Erythroblast (primary cell): ENCODE data around the gene WDR73.

ENCODE experiments used
- DNase-seq, 2 experiments: peaks; one replicate each; lab custom pipeline; 2025; lab: John Stamatoyannopoulos, UW
- GATA1 ChIP-seq: IDR thresholded peaks from 2 replicates; pipeline ENCODE4 v1.6.1; 2011; ENCODE audit warnings: low read depth, mild to moderate bottlenecking, control low read depth, low read length, moderate library complexity
- POLR2A ChIP-seq: IDR thresholded peaks from 2 replicates; pipeline ENCODE4 v1.6.1; 2011; ENCODE audit warnings: mild to moderate bottlenecking, low read length

WDR73 gene

GRCh38 chr15:84611631-84612030 is 42.5 kb downstream of the WDR73 start:
- no peak for TF ChIP-seq GATA1
- TF ChIP-seq POLR2A = no peak
- DNase-seq = no peak

GRCh38 chr15:84609818-84610525 is 44.1 kb downstream of the WDR73 start:
- TF ChIP-seq POLR2A (no peak), GATA1 (no peak)
- no peak for DNase-seq

- DNase-seq = no peak
- TF ChIP-seq GATA1 (no peak), POLR2A (no peak)
These were observed 45.3 kb downstream of the WDR73 start for GRCh38 chr15:84608707-84609284.

DNA sequence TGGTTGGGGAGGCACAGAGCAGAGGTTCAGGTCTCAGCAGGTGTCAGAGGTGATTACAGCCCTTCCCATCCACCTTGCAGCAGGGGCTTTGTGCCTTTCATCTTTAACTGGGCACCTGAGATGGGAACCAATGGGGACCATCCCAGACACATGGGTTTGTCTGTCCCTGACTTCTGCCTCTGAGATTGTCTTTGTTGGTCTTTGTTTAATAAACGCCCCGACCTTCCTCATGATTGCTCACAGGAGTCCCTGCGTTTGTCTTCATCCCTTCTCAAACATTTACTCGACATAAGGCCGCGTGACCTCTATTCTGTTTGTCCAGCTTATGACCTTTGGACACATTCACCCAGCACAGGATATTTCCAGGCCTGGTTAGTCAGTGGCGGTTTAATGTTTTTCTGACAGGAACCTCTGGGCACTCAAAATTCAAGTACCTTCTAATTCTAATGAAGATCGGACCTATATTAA is 47.4 kb downstream of the WDR73 start:
- TF ChIP-seq POLR2A = no peak
- TF ChIP-seq GATA1 = no peak
- DNase-seq = no peak

GRCh38 chr15:84605554-84605882 is 48.6 kb downstream of the WDR73 start:
- DNase-seq = no peak
- TF ChIP-seq GATA1 (no peak), POLR2A (no peak)

DNA sequence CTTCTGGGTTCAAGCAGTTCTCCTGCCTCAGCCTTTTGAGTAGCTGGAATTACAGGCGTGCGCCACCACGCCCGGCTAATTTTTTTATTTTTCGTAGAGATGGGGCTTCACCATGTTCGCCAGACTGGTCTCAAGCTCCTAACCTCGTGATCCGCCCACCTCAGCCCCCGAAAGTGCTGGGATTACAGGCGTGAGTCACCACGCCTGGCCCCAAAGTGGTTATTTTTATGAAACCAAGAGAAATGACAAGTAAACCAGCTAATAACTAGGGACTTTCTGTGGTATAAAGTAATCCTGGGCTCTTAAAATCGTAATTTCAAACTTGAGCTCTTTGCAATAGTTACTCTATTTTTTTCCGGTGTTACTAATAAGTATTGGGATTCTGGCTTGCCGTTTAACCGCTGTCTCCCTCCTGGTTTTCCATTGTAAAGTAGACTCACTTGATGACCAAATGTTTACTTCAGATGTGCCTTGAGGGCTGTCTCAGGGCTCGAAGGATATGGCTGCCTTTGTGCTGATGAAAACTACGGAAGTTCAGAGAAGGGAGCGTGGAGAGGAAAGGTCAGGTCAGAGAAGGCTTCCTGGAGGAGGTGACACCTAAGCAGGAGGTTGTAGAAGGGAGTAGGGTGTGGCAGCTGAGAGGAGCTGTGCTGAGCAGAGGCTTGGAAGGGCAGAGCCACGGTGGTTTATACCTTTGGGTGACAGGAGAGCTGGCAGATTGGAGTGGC is 49.1 kb downstream of the WDR73 start:
- TF ChIP-seq GATA1 (no peak), POLR2A (no peak)
- DNase-seq = no peak

DNA sequence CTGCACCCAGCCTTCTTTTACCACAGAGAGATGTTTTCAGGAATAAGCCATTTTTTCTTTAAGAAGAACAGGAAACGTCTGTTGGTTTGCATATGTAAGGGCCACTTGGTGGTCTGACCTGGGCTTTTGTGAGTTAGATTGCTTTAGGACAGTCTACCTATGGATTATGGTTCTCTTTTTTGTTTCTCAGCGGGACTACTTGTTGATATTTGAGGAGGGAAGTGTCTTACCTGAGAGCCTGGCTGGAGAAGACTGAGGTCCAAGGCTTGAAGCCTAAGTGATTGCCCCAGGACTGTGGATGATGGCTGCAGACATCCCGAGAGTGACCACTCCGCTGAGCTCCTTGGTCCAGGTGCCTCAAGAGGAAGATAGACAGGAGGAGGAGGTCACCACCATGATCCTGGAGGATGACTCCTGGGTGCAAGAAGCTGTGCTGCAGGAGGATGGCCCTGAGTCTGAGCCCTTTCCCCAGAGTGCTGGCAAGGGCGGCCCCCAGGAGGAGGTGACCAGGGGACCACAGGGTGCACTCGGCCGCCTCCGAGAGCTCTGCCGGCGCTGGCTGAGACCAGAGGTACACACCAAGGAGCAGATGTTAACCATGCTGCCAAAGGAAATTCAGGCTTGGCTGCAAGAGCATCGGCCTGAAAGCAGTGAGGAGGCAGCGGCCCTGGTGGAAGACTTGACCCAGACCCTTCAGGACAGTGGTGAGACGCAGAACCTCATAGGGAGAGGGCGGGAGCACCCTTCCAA is 50.3 kb downstream of the WDR73 start:
- TF ChIP-seq GATA1 (no peak), POLR2A (no peak)
- no peak for DNase-seq

GRCh38 chr15:84601555-84601838 is 52.6 kb downstream of the WDR73 start:
- TF ChIP-seq POLR2A (no peak), GATA1 (no peak)
- no peak for DNase-seq

GRCh38 chr15:84600687-84601554 is 53.2 kb downstream of the WDR73 start, which contains the start of gene ZSCAN2:
Gene ZSCAN2, plus strand, starts transcription at chr15:84601009. Its CDS starts 2,919 bp downstream, at chr15:84603928.
- no peak for TF ChIP-seq GATA1
- TF ChIP-seq POLR2A = peak; percentile 43
- peak; percentile 92 to 95 for DNase-seq

DNA sequence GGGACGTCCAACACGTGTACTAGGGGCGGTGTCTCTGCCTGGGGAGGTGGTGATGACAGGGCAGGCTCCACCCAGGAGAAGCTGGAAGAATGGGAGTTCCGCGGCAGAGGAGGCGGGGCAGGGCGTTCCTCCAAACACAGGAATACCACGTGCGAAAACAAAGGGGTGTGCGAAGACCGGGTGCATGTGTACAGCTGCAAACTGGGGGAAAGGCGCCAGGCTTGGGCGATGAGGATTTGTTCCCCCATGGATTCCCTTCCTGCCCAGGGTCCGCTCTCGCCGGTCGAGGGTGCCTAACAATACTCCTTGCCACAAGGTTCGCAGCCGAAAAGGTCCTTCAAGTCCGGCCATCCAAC is 53.8 kb downstream of the WDR73 start:
- TF ChIP-seq POLR2A (no peak), GATA1 (no peak)
- DNase-seq = peak; percentile 72 to 78

DNA sequence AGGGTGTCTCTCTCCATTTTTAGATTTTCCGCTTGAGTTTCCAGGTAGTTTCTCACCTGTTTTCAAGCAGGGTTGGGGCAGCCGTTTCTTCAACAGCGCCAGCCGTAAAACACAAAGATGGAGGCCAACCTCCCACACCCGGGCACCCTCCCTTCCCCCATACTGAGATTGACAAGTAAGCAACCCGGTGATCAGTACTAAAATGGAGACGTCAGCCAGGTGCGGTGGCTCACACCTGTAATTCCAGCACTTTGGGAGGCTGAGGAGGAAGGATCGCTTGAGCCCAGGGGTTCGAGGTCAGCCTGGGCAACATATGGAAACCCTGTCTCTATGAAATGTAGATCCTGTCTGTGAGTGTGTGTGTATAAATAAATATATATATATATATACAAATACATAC is 54.2 kb downstream of the WDR73 start:
- DNase-seq = no peak
- TF ChIP-seq POLR2A = no peak
- no peak for TF ChIP-seq GATA1

- DNase-seq = peak; percentile 80 to 84
These were observed 55.1 kb downstream of the WDR73 start for GRCh38 chr15:84598993-84599392.

GRCh38 chr15:84598250-84598649 is 55.8 kb downstream of the WDR73 start:
- no peak for TF ChIP-seq POLR2A
- TF ChIP-seq GATA1 = no peak
- DNase-seq = no peak

More at GRCh38 chr15:84598993-84599392, 55.1 kb downstream of the WDR73 start:
- TF ChIP-seq POLR2A (no peak), GATA1 (no peak)
